Panc1 (cell line): ENCODE results near the gene ATXN7.

Experiments used
- CTCF ChIP-seq: fragments of 450-650 bp; IDR thresholded peaks from 2 replicates; pipeline ENCODE4 v1.5.1; 2017; ENCODE audit warnings: mild to moderate bottlenecking
- POLR2AphosphoS5 ChIP-seq: IDR thresholded peaks from 2 replicates; pipeline ENCODE4 v1.6.1; 2012; ENCODE audit warnings: mild to moderate bottlenecking, low read depth, low read length, moderate library complexity
- REST ChIP-seq, 2 experiments: IDR thresholded peaks; 2 replicates each; pipeline ENCODE4 v1.6.1; 2011 to 2012; ENCODE audit warnings: low read depth in 2 of 2, control low read depth in 1 of 2, low read length in 1 of 2, mild to moderate bottlenecking in 1 of 2, moderate library complexity in 1 of 2; ENCODE audit not compliant: insufficient read depth in 1 of 2
- SIN3A ChIP-seq: IDR thresholded peaks from 2 replicates; pipeline ENCODE4 v1.6.1; 2012; ENCODE audit warnings: low read depth, mild to moderate bottlenecking, low read length, moderate library complexity, borderline replicate concordance; ENCODE audit not compliant: insufficient read depth

GRCh38 chr3:63855333-63855940, 8.2 kb upstream of the ATXN7 start:
- TF ChIP-seq CTCF (no peak), POLR2AphosphoS5 (no peak), REST (IDR thresholded peaks at IDR 0.05; ENCODE audit: insufficient read depth in 1 of 2, low read depth in 2 of 2, low read length in 1 of 2) (no peak), SIN3A (no peak)
